Measurements from ENCODE around the gene EXOC7.

Gene EXOC7

GRCh38 chr17:76119409-76120371, 16.1 kb upstream of the EXOC7 start:
- no peak for DNase-seq

GRCh38 chr17:76115138-76115754, 11.7 kb upstream of the EXOC7 start:
- no peak for DNase-seq

GRCh38 chr17:76111956-76112355, 8.4 kb upstream of the EXOC7 start:
- no peak for DNase-seq

- no peak for DNase-seq
Observed at GRCh38 chr17:76107509-76107908, 3.9 kb upstream of the EXOC7 start.

- DNase-seq, result no peak
Observed at GRCh38 chr17:76106703-76107102, 3.1 kb upstream of the EXOC7 start.

- DNase-seq, result no peak
Observed at GRCh38 chr17:76104896-76105231, 1.3 kb upstream of the EXOC7 start.

DNA sequence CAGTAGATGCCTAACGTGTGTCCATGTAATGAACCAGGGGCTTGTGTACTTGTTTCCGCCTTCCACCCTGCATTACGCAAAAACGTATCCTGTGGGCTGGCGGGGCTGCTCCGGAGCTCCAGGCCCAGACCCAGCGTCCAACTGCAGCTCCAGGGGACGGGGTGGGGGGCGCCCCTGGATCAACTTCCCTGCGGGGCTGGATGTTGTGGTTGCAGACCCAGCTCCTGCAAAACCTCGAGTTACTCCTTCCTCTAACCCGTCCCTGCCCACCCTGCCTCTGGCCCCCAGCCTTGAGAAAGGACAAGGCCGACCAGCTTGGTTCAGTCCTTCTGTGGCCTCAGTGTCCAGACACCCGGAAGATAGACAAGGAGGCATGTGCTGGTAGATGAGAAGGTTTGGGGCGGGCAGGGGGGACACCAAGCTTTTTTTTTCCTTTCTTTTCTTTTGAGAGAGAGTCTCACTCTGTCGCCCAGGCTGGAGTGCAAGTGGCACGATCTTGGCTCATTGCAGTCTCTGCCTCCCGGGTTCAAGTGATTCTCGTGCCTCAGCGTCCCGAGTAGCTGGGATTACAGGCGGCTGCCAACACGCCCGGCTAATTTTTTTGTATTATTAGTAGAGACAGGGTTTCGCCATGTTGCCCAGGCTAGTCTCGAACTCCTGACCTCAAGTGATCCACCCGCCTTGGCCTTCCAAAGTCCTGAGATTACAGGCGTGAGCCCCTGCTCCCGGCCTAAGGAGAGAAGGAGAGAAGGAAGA, 731 bp upstream of the EXOC7 start:
- no peak for DNase-seq

- no peak for DNase-seq
Observed at GRCh38 chr17:76102944-76103273, 678 bp downstream of the EXOC7 start.

- no peak for DNase-seq
Observed at GRCh38 chr17:76097716-76098295, 5.8 kb downstream of the EXOC7 start.

GRCh38 chr17:76095943-76096342, 7.6 kb downstream of the EXOC7 start:
- DNase-seq, result no peak

GRCh38 chr17:76094046-76094445, 9.5 kb downstream of the EXOC7 start:
- DNase-seq, result no peak

GRCh38 chr17:76092526-76093413, 10.8 kb downstream of the EXOC7 start:
- DNase-seq, result no peak

DNA sequence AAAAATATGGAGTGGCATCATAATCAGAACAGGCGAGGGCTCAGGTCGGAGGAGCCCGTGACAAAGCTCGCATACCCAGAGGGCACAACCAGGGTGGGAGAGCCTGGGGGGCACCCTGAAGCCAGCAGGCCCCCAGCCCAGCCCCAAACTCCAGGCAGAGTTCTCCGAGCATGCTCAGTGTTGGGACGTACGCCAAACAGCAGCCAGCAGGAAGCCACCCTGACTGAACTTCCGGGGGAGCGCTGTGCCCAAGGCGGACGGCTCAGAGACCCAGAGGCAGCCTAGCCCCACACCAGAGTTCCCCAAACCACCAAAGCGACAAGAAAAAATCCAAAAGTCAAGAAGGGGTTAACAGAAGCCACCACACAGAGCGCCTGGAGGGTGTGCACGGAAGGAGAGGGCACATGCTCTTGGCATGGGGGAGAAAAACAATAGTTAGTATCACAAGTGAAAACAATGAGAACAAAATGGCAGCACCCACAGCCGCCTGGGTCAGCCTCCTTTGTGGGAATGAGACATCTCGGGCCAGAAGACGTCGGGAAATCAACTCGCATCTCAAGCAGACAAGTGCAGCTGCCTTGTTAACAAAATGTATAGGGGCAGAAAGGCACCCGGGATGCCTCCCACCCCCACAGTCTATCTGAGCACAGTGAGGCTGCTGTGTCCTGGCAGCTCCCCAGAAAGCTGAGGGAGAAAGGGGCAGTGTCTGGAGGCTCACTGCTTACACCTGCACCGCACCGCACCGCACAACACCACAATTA, 11.9 kb downstream of the EXOC7 start:
- DNase-seq, result peak; percentile 46

GRCh38 chr17:76090517-76091129, 13.0 kb downstream of the EXOC7 start:
- DNase-seq, result no peak

DNA sequence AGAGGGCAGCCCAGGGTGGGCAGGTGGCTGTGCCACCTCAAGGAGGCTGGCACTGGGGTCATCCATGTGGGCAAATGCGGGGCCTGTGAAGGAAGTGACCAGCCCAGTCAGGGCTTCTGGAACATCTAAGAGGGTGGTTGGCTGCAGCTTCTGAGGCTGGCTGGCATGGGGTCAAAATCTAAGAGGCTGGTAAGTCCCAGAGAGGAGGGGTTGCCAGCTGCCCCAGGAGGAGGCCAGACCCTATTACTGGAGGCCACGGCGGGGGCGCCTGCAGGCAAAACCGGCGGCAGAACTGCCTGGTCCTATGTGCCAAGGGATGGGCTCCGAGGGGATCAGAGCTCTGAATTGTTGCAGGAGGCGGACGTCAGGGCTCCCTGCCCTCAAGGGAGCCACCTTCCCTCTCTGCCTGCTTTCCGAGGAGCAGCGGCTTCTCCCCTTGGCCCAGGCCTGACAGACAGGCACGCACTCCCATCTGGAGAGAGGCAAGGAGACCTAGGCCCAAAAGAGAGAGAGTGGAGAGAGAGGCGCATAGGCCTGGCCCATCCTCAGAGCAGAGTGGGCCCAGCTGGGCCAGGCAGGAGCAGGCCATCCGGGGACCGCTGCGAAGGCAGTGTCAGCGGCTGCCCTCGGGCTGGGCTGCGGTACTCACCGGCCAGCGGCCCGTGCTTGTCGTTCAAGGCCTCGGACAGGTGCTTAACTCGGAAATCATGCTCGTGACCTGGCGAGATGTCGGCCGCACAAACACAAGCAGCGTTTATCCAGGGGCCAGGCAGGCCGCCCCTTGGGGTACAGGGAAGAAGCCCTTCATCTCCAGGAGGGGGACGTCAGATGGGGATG, 13.7 kb downstream of the EXOC7 start:
- DNase-seq, result no peak

DNA sequence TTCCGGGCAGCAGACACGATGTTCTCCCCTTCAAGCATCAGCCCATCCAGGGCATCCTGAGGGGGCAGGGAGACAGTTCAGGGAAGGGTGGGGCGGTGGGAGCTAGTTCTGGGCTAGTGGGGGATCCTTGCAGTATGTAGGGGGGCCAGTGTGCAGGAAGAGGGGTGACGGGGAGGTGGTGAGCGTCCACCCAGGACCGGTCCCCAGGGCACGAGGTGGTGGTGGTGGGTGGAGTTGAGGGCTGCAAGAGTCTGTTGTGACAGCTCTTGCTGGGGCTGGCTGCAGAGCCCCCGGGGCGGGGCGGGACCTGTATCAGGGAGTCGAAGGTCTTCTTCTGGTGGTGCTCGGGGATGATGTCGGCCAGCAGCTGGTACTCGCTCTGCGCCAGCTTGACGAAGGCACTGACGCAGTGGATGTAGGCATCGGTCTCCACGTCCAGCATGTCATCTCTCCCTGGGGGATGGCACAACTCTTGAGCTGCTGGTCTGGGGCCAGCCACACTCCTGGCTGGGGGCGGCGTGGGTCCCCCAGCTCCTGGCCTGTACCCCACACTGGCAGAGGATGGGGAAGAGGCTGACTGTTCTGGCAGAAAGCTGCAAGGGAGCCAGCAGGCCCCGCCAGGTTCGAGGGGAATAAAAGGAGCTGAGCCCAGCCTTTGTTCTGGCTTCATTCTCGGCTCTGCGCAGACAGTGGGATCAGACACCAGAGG, 14.6 kb downstream of the EXOC7 start:
- DNase-seq, result no peak

DNA sequence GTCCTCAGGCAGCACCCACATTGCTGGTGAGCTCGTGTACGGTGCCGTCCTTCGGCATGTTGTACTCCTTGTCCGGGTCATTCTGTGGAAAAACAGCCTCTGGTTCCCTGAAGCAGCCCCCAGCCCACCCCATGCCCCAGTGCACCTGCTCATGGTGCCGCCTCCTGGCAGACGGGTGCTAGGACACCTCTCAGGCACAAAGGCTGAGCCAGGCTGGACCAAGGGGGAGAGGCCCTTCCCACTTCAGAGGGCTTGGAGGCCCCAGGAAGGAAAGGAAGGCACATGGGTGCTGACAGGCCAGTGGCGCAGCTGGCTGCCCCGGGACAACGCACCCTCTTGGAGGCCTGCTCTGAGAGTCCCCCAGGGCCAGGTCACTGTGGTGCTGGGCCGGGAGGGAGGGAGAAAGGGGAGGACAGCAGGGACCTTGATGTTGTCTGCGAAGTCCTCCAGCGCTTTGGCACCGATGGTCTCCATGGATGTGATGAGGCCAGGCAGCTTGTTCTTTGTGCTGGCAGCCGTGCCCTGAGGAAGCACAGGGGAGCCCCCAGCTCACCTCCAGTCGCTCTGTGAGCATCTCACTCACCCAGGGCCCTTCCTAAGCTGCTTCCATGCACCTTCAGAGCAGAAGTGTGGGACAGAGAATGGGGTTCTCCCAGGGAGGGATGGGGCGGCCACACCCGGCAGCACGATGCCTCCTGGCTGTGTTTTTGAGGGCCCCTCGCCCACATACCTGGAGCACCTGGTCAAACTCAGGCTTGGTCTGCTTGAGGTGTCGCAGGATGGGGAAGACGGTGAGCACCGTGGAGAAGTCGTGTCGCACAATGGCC, 15.3 kb downstream of the EXOC7 start:
- no peak for DNase-seq

- no peak for DNase-seq
Observed at GRCh38 chr17:76087531-76087930, 16.1 kb downstream of the EXOC7 start.

DNA sequence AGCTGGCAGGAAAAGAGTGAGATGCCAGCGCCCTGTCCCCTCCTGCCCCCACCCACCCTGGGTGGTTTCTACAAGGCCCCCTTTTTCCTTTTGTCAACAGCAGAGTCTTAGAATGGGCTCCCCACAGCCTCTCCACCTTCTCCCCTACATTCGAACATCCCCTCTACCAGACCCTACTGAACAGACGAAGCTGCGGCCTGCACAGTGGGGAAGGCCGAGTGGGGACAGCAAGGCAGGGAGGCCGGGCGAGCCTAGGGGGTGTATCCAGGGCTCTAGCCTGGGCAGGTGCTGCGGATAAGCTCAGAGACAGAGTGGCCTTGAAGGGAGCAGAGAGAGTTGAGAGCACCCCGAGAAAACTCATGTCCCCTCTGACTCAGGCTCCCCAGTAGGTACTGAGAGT, 17.2 kb downstream of the EXOC7 start:
- DNase-seq, result no peak
